IPS-NIHi7 (cell line): ENCODE measurements around the gene SAP30L.

ENCODE experiments used
- DNase-seq: peaks from one replicate; pipeline ENCODE4 v3.0.0; 2012; ENCODE audit warnings: mixed read lengths; ENCODE audit errors: extremely low spot score

The SAP30L gene

GRCh38 chr5:154464438-154464837, 18.6 kb downstream of the SAP30L start:
- DNase-seq, result no peak

GRCh38 chr5:154465169-154465568, 19.4 kb downstream of the SAP30L start:
- DNase-seq, result no peak

GRCh38 chr5:154466147-154466546, 20.4 kb downstream of the SAP30L start:
- DNase-seq, result no peak

- DNase-seq, result no peak
Observed at GRCh38 chr5:154466671-154467070, 20.9 kb downstream of the SAP30L start.

GRCh38 chr5:154467655-154468354, 22.0 kb downstream of the SAP30L start:
- peak; percentile 94 for DNase-seq

- DNase-seq, result no peak
Observed at GRCh38 chr5:154470137-154470536, 24.3 kb downstream of the SAP30L start.

GRCh38 chr5:154470947-154471870, 25.4 kb downstream of the SAP30L start:
- DNase-seq, result no peak

GRCh38 chr5:154472871-154473580, 27.2 kb downstream of the SAP30L start:
- no peak for DNase-seq

- peak; percentile 45 for DNase-seq
Observed at GRCh38 chr5:154473581-154474283, 27.9 kb downstream of the SAP30L start.

- DNase-seq, result no peak
Observed at GRCh38 chr5:154474396-154475334, 28.9 kb downstream of the SAP30L start.

- DNase-seq, result no peak
Observed at GRCh38 chr5:154475591-154476353, 30.0 kb downstream of the SAP30L start.

- no peak for DNase-seq
Observed at GRCh38 chr5:154476354-154477205, 30.8 kb downstream of the SAP30L start.

GRCh38 chr5:154477382-154478223, 31.8 kb downstream of the SAP30L start:
- DNase-seq, result no peak

- peak; percentile 91 for DNase-seq
Observed at GRCh38 chr5:154478224-154478565, 32.4 kb downstream of the SAP30L start, which contains the start of gene HAND1. Gene HAND1 (minus strand): TSS chr5:154478227. CDS start chr5:154478008, 219 bp downstream.

- DNase-seq, result no peak
Observed at GRCh38 chr5:154478752-154479159, 33.0 kb downstream of the SAP30L start.

GRCh38 chr5:154479160-154479943, 33.6 kb downstream of the SAP30L start:
- DNase-seq, result no peak
